H1 (cell line): ENCODE data around the gene STRIP2. TPM values are rescaled to one million over a fixed set of nuclear protein-coding genes. Genes with fewer than 3 reads are reported as not detected.

Source experiments
- EGR1 ChIP-seq: IDR thresholded peaks from 2 replicates; pipeline ENCODE4 v1.6.1; 2011; ENCODE audit warnings: low read depth, low read length, borderline replicate concordance
- JUN ChIP-seq: IDR thresholded peaks from 2 replicates; pipeline ENCODE4 v1.6.1; 2011; ENCODE audit warnings: low read depth, mild to moderate bottlenecking, improper control_type of control experiment, low read length
- SAP30 ChIP-seq: fragments of 300-600 bp; sonication (generic); IDR thresholded peaks from 2 replicates; pipeline ENCODE4 v1.7.1; 2012; ENCODE audit warnings: low read length, moderate library complexity, mild to moderate bottlenecking, inconsistent platforms; ENCODE audit not compliant: insufficient read depth, insufficient replicate concordance
- TEAD4 ChIP-seq: IDR thresholded peaks from 2 replicates; pipeline ENCODE4 v1.6.1; 2012; ENCODE audit warnings: low read depth, low read length, inconsistent platforms, mixed read lengths
- ZNF274 ChIP-seq: IDR thresholded peaks from 2 replicates; pipeline ENCODE4 v1.7.0; 2012; ENCODE audit warnings: low read length, borderline replicate concordance; ENCODE audit errors: extremely low read depth
- polyA plus RNA-seq, 7 experiments: library from polyadenylated mRNA; depleted of rRNA in 3 of 7; stranded (reverse) in 5 of 7; unstranded in 2 of 7; fragments of >200 nt in 5 of 7; fragments of 200-250 nt in 2 of 7; gene quantifications; 1 replicate in 5 of 7; 2 replicates in 1 of 7; 4 replicates in 1 of 7; pipeline versions ENCODE4 v1.2.1 to v1.2.3, GENCODE V29; 2011 to 2013; ENCODE audit warnings: missing spikeins in 2 of 7, mixed read lengths in 2 of 7
- total RNA-seq: library from RNA; stranded (reverse); fragmentation: NEBNext Ultra II Directional; extraction: Animal tissue kit (Norgen Biotek cat#: 25700); gene quantifications from 2 replicates; pipeline ENCODE4 v1.2.1, GENCODE V29; 2021
- TF ChIP-seq, protein P1 (sequence below): fragments of 300-600 bp; sonication (generic); IDR thresholded peaks from 2 replicates; pipeline ENCODE4 v1.7.1; 2012; ENCODE audit warnings: low read length, moderate library complexity, mild to moderate bottlenecking, inconsistent platforms; ENCODE audit not compliant: insufficient replicate concordance

Gene STRIP2
- total and polyA plus RNA-seq, 2 of the 8 experiments (the other 6 are each of a cell fraction or from before 2014, with no cell fraction given), result 5.3 to 8.2 TPM

DNA sequence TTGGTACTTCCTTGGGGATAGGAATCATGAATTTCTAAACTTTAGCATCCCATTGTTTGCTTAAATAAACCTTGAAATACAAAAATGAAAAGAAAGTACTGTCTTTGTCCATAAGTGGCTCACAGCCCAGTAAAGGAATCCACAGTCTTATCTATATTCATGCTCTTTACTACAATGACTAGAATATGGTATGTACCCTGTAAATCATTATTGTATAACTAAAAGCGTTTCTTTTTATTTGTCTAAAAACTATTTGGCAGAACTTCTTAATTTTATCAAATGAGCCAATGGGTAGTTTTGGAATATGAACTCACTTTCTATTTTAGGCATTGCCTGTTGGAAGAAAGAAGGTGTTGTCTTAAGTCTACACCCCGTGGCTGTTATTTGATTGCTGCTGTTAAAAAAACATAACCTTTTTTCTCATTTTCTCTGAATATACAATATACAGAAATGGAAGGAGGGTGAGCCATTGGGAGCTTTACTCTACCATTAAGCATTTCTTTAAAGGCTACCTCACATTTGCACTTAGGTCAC, 12.4 kb upstream of the STRIP2 start (continued):
- TF ChIP-seq, protein P1, sequence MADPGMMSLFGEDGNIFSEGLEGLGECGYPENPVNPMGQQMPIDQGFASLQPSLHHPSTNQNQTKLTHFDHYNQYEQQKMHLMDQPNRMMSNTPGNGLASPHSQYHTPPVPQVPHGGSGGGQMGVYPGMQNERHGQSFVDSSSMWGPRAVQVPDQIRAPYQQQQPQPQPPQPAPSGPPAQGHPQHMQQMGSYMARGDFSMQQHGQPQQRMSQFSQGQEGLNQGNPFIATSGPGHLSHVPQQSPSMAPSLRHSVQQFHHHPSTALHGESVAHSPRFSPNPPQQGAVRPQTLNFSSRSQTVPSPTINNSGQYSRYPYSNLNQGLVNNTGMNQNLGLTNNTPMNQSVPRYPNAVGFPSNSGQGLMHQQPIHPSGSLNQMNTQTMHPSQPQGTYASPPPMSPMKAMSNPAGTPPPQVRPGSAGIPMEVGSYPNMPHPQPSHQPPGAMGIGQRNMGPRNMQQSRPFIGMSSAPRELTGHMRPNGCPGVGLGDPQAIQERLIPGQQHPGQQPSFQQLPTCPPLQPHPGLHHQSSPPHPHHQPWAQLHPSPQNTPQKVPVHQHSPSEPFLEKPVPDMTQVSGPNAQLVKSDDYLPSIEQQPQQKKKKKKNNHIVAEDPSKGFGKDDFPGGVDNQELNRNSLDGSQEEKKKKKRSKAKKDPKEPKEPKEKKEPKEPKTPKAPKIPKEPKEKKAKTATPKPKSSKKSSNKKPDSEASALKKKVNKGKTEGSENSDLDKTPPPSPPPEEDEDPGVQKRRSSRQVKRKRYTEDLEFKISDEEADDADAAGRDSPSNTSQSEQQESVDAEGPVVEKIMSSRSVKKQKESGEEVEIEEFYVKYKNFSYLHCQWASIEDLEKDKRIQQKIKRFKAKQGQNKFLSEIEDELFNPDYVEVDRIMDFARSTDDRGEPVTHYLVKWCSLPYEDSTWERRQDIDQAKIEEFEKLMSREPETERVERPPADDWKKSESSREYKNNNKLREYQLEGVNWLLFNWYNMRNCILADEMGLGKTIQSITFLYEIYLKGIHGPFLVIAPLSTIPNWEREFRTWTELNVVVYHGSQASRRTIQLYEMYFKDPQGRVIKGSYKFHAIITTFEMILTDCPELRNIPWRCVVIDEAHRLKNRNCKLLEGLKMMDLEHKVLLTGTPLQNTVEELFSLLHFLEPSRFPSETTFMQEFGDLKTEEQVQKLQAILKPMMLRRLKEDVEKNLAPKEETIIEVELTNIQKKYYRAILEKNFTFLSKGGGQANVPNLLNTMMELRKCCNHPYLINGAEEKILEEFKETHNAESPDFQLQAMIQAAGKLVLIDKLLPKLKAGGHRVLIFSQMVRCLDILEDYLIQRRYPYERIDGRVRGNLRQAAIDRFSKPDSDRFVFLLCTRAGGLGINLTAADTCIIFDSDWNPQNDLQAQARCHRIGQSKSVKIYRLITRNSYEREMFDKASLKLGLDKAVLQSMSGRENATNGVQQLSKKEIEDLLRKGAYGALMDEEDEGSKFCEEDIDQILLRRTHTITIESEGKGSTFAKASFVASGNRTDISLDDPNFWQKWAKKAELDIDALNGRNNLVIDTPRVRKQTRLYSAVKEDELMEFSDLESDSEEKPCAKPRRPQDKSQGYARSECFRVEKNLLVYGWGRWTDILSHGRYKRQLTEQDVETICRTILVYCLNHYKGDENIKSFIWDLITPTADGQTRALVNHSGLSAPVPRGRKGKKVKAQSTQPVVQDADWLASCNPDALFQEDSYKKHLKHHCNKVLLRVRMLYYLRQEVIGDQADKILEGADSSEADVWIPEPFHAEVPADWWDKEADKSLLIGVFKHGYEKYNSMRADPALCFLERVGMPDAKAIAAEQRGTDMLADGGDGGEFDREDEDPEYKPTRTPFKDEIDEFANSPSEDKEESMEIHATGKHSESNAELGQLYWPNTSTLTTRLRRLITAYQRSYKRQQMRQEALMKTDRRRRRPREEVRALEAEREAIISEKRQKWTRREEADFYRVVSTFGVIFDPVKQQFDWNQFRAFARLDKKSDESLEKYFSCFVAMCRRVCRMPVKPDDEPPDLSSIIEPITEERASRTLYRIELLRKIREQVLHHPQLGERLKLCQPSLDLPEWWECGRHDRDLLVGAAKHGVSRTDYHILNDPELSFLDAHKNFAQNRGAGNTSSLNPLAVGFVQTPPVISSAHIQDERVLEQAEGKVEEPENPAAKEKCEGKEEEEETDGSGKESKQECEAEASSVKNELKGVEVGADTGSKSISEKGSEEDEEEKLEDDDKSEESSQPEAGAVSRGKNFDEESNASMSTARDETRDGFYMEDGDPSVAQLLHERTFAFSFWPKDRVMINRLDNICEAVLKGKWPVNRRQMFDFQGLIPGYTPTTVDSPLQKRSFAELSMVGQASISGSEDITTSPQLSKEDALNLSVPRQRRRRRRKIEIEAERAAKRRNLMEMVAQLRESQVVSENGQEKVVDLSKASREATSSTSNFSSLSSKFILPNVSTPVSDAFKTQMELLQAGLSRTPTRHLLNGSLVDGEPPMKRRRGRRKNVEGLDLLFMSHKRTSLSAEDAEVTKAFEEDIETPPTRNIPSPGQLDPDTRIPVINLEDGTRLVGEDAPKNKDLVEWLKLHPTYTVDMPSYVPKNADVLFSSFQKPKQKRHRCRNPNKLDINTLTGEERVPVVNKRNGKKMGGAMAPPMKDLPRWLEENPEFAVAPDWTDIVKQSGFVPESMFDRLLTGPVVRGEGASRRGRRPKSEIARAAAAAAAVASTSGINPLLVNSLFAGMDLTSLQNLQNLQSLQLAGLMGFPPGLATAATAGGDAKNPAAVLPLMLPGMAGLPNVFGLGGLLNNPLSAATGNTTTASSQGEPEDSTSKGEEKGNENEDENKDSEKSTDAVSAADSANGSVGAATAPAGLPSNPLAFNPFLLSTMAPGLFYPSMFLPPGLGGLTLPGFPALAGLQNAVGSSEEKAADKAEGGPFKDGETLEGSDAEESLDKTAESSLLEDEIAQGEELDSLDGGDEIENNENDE, result no peak
- TF ChIP-seq ZNF274, result no peak
- no peak for TF ChIP-seq JUN
- TF ChIP-seq SAP30, result no peak
- TF ChIP-seq EGR1, result no peak
- TF ChIP-seq TEAD4, result no peak
